ENCODE measurements around the gene RNF41.
"Not testable (repeated sequence)": the region's sequence is repeated elsewhere in the genome, so short reads cannot be mapped to it uniquely, and the experiment has no call there.

DNA sequence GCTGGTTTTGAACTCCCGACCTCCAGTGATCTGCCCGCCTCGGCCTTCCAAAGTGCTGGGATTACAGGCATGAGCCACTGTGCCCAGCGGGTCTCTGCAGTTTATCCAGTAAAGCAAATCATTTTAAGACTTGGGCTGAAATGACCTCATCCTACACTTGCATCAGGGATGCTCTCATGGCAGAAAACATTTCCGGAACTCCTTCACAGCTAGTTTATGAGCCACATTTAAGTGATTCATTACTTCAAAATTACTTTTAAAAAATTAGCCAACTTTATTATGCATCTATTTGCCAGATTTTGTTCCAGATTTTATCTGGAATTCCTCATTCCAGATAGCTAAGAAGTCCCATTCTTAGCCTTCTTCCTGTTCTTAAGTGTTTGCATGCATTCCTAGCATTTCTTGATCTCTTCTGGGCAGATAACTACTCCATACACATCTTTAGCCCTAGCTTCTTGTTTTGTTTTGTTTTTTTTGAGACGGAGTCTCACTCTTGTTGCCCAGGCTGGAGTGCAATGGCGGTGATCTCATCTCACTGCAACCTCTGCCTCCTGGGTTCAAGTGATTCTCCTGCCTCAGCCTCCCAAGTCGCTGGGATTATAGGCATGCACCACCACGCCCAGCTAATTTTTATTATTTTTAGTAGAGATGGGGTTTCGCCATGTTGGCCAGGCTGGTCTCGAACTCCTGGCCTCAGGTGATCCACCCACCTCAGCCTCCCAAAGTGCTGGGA lies 24.7 kb downstream of the RNF41 start:
- TF ChIP-seq, protein P1, sequence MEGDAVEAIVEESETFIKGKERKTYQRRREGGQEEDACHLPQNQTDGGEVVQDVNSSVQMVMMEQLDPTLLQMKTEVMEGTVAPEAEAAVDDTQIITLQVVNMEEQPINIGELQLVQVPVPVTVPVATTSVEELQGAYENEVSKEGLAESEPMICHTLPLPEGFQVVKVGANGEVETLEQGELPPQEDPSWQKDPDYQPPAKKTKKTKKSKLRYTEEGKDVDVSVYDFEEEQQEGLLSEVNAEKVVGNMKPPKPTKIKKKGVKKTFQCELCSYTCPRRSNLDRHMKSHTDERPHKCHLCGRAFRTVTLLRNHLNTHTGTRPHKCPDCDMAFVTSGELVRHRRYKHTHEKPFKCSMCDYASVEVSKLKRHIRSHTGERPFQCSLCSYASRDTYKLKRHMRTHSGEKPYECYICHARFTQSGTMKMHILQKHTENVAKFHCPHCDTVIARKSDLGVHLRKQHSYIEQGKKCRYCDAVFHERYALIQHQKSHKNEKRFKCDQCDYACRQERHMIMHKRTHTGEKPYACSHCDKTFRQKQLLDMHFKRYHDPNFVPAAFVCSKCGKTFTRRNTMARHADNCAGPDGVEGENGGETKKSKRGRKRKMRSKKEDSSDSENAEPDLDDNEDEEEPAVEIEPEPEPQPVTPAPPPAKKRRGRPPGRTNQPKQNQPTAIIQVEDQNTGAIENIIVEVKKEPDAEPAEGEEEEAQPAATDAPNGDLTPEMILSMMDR (IDR thresholded peaks at IDR 0.05; ENCODE audit: low read depth, low read length), result not testable (repeated sequence)
- TF ChIP-seq POLR2A (IDR thresholded peaks at IDR 0.05; ENCODE audit: extremely low read depth, insufficient read length), result not testable (repeated sequence)
